Measurements from ENCODE around the gene LIPC. TPM values are rescaled to one million over a fixed set of nuclear protein-coding genes. Genes with fewer than 3 reads are reported as not detected.

The LIPC gene
- polyA plus RNA-seq, 1 donor (not counting 4 experiments of a cell fraction or from before 2014, with no cell fraction given), result not detected

DNA sequence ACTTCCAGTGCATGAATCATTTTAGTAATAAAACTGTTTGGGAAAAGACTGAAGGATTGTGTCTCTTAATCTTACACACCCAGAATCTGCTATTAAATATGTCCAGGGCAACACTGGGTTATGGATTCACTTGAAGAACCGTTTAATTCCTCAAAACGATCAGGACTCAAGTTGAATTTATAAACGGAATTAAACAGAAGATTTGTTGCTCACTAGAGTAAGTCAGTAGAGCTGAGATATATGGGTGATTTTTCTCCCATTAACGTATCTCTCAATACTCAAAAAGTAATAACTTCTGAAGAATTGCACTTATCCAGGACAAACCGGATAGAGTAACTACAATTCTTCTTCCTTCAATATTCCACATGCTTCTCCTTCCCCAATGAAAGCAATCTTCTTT lies 41.1 kb upstream of the LIPC start:
- dilution Hi-C loops (cut with MboI; ENCODE audit: extremely low pct_ligation_motif_present, low sequenced_read_pairs), result no loop called here
- Histone ChIP-seq H3K9me1 (ENCODE audit: control insufficient read depth, extremely low read depth, insufficient read depth, low read length) (no peaks in the 10 kb centered on the region), H3K9ac (ENCODE audit: control insufficient read depth, extremely low read depth, insufficient read depth, low read length) (no peak overlapping the region), H3K4me3 (ENCODE audit: control insufficient read depth in 2 of 3, extremely low read depth in 1 of 3, insufficient read depth in 2 of 3, low read depth in 1 of 3, low read length in 3 of 3) (no peak overlapping the region), H3K27ac (ENCODE audit: control insufficient read depth, insufficient read depth, low read length) (no peak overlapping the region), H2AFZ (ENCODE audit: control insufficient read depth, low read length) (no peak overlapping the region), H3K79me2 (ENCODE audit: control insufficient read depth, insufficient read depth, low read length) (no peaks in the 10 kb centered on the region), H3K27me3 (ENCODE audit: control insufficient read depth, extremely low read depth, insufficient read depth, low read length) (no peaks in the 10 kb centered on the region), H3K9me3 (ENCODE audit: control insufficient read depth, low read depth, low read length) (no peaks in the 10 kb centered on the region), H3K36me3 (ENCODE audit: control insufficient read depth in 2 of 2, extremely low read depth in 1 of 2, insufficient read depth in 2 of 2, low read length in 2 of 2) (no peaks in the 10 kb centered on the region), H3K4me1 (ENCODE audit: control insufficient read depth, extremely low read depth, insufficient read depth, low read length) (peaks cover 3% of the 10 kb centered on the region), H3K4me2 (ENCODE audit: control insufficient read depth, extremely low read depth, insufficient read depth, low read depth, low read length) (no peak overlapping the region), H4K20me1 (ENCODE audit: control insufficient read depth, extremely low read depth, insufficient read depth, low read length) (no peaks in the 10 kb centered on the region)
- FAIRE-seq, result no peak
- no peak for DNase-seq (ENCODE audit: low read depth, low spot score)
- TF ChIP-seq, protein P1, sequence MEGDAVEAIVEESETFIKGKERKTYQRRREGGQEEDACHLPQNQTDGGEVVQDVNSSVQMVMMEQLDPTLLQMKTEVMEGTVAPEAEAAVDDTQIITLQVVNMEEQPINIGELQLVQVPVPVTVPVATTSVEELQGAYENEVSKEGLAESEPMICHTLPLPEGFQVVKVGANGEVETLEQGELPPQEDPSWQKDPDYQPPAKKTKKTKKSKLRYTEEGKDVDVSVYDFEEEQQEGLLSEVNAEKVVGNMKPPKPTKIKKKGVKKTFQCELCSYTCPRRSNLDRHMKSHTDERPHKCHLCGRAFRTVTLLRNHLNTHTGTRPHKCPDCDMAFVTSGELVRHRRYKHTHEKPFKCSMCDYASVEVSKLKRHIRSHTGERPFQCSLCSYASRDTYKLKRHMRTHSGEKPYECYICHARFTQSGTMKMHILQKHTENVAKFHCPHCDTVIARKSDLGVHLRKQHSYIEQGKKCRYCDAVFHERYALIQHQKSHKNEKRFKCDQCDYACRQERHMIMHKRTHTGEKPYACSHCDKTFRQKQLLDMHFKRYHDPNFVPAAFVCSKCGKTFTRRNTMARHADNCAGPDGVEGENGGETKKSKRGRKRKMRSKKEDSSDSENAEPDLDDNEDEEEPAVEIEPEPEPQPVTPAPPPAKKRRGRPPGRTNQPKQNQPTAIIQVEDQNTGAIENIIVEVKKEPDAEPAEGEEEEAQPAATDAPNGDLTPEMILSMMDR (optimal IDR thresholded peaks at IDR 0.05 in 1 of 3, IDR thresholded peaks at IDR 0.05 in 1 of 3, conservative IDR thresholded peaks at IDR 0.05 in 1 of 3; ENCODE audit: extremely low read depth in 1 of 3, insufficient read depth in 2 of 3, low read length in 3 of 3), result no peak
- TF ChIP-seq EZH2 (IDR thresholded peaks at IDR 0.05; ENCODE audit: low read length), result no peak

DNA sequence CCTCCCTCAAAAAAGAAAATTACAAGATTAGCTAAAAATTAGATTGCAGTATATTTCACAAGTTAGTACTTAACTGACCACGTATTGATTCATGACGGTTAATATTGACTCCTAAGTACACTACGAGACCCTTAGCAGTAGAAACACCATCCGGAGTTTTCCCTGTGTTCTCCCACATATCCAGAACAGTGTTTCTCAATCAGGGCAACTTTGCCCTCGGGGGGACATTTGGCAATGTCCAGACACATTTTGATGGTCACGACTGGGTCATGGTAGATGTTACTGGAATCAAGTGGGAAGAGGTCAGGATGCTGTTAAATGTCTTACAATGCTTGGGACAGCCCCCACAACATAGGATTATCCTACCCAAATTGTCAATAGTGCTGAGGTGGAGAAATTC lies 40.7 kb upstream of the LIPC start:
- FAIRE-seq, result no peak
- Histone ChIP-seq H3K9ac (ENCODE audit: control insufficient read depth, extremely low read depth, insufficient read depth, low read length) (no peak overlapping the region), H3K4me3 (ENCODE audit: control insufficient read depth in 2 of 3, extremely low read depth in 1 of 3, insufficient read depth in 2 of 3, low read depth in 1 of 3, low read length in 3 of 3) (no peak overlapping the region), H3K4me2 (ENCODE audit: control insufficient read depth, extremely low read depth, insufficient read depth, low read depth, low read length) (no peak overlapping the region), H3K4me1 (ENCODE audit: control insufficient read depth, extremely low read depth, insufficient read depth, low read length) (peaks cover 7% of the 10 kb centered on the region), H3K27ac (ENCODE audit: control insufficient read depth, insufficient read depth, low read length) (no peak overlapping the region), H3K36me3 (ENCODE audit: control insufficient read depth in 2 of 2, extremely low read depth in 1 of 2, insufficient read depth in 2 of 2, low read length in 2 of 2) (no peaks in the 10 kb centered on the region), H2AFZ (ENCODE audit: control insufficient read depth, low read length) (no peak overlapping the region), H3K9me3 (ENCODE audit: control insufficient read depth, low read depth, low read length) (no peaks in the 10 kb centered on the region), H3K9me1 (ENCODE audit: control insufficient read depth, extremely low read depth, insufficient read depth, low read length) (no peaks in the 10 kb centered on the region), H3K27me3 (ENCODE audit: control insufficient read depth, extremely low read depth, insufficient read depth, low read length) (no peaks in the 10 kb centered on the region), H3K79me2 (ENCODE audit: control insufficient read depth, insufficient read depth, low read length) (no peaks in the 10 kb centered on the region), H4K20me1 (ENCODE audit: control insufficient read depth, extremely low read depth, insufficient read depth, low read length) (no peaks in the 10 kb centered on the region)
- dilution Hi-C loops (cut with MboI; ENCODE audit: extremely low pct_ligation_motif_present, low sequenced_read_pairs), result no loop called here
- no peak for DNase-seq (ENCODE audit: low read depth, low spot score)
- TF ChIP-seq EZH2 (IDR thresholded peaks at IDR 0.05; ENCODE audit: low read length), result no peak
- TF ChIP-seq, protein P1 (optimal IDR thresholded peaks at IDR 0.05 in 1 of 3, IDR thresholded peaks at IDR 0.05 in 1 of 3, conservative IDR thresholded peaks at IDR 0.05 in 1 of 3; ENCODE audit: extremely low read depth in 1 of 3, insufficient read depth in 2 of 3, low read length in 3 of 3), result no peak
